Measurements from ENCODE around the gene ERCC8.

- TF ChIP-seq CTCF (IDR thresholded peaks at IDR 0.05): no peak
- TF ChIP-seq POLR2A (IDR thresholded peaks at IDR 0.05): no peak
Measured at GRCh38 chr5:60980511-60980910, 35.6 kb upstream of the ERCC8 start.

Data from lower leg skin (tissue), 3 donors.